ENCODE measurements around the gene RNF150.

Gene RNF150

DNA sequence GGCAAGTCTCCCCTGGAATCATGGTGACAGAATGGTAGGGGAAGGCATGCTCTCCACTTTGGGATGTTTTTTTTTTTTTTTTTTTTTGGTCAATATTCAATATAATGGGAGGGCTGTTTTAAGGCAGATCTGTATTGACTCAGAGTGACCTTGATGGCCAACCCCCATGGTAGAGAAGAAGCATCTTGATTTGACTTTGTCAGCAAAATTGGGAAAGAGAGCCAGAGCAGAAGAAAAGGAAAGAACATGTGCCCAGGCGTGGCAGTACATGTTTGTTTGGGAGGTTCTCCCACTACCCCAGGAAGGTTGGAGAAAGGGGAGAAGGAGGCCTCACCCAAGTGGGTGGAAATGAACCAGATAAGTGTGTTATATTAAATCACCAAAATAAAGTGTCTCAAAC, 314.8 kb downstream of the RNF150 start:
- ATAC-seq: no peak
- TF ChIP-seq, protein P1, sequence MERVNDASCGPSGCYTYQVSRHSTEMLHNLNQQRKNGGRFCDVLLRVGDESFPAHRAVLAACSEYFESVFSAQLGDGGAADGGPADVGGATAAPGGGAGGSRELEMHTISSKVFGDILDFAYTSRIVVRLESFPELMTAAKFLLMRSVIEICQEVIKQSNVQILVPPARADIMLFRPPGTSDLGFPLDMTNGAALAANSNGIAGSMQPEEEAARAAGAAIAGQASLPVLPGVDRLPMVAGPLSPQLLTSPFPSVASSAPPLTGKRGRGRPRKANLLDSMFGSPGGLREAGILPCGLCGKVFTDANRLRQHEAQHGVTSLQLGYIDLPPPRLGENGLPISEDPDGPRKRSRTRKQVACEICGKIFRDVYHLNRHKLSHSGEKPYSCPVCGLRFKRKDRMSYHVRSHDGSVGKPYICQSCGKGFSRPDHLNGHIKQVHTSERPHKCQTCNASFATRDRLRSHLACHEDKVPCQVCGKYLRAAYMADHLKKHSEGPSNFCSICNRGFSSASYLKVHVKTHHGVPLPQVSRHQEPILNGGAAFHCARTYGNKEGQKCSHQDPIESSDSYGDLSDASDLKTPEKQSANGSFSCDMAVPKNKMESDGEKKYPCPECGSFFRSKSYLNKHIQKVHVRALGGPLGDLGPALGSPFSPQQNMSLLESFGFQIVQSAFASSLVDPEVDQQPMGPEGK (CRISPR knock-in tag; IDR thresholded peaks at IDR 0.05; ENCODE audit: borderline replicate concordance): no peak
- TF ChIP-seq CSDC2 (CRISPR knock-in tag; IDR thresholded peaks at IDR 0.05) (no peak), ZNF70 (CRISPR knock-in tag; IDR thresholded peaks at IDR 0.05) (no peak), SNAI2 (CRISPR knock-in tag; IDR thresholded peaks at IDR 0.05) (no peak), ZNF8 (CRISPR knock-in tag; IDR thresholded peaks at IDR 0.05) (no peak)

DNA sequence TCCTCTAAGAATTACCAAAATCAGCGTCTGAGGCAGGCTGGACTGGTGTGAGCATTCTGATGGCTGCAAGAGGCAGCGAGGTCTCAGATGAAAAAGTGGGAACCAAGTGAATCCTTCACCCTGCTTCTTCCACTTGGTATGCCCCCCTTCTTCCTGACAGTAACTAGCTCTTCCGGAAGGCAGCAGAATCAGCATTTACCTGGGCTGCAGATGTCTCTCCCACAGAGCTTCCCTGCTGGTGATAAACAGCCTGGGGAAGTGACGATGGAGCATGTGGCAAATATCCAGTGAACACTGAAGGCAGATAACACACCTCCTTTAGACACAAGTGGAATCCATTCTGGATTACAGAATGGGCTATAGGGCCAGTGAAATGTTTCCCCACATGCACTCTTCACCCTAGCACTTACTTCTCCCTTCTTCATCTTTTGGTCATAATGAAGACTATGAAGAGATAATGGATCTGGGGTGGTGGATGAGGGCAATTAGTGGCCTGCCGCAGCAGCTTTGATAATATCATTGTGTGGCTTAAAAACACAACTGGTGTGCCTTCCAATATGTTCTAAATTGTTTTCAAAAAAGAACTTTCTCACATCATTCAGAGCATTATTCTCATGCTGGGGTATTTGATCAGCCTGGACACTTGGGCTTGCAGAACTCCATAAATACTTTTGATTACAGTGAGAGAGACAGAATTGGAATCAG, 316.3 kb downstream of the RNF150 start:
- no peak for ATAC-seq
- TF ChIP-seq BACH2 (CRISPR knock-in tag; IDR thresholded peaks at IDR 0.05; ENCODE audit: borderline replicate concordance) (no peak), ZFP3 (CRISPR knock-in tag; IDR thresholded peaks at IDR 0.05) (no peak), ISL1 (CRISPR knock-in tag; IDR thresholded peaks at IDR 0.05) (no peak), GLIS3 (CRISPR knock-in tag; IDR thresholded peaks at IDR 0.05) (no peak), PPARA (CRISPR knock-in tag; IDR thresholded peaks at IDR 0.05; ENCODE audit: borderline replicate concordance) (no peak), ZNF70 (CRISPR knock-in tag; IDR thresholded peaks at IDR 0.05) (no peak), ZNF565 (CRISPR knock-in tag; conservative IDR thresholded peaks at IDR 0.05; ENCODE audit: low read depth) (no peak), TSHZ2 (CRISPR knock-in tag; IDR thresholded peaks at IDR 0.05) (no peak)

DNA sequence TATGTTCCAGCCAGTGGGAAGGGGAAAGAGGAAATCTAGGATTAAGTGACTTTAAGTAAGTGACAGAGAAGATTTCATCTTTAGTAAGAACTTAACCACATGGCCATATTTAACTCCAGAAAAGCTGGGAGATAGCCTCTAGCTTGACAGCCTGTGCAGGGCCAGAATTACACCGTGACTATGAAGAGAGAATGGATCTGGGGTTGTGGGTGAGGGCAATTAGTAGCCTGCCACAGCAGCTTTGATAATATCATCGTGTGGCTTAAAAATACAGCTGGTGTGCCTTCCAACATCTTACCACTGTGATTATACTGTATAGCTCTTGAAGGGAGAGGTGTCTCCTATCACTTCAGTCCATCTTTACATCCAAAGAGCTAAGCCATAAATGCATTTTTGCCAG, 319.5 kb downstream of the RNF150 start:
- TF ChIP-seq ZNF565 (CRISPR knock-in tag; conservative IDR thresholded peaks at IDR 0.05; ENCODE audit: low read depth) (no peak), TCF4 (CRISPR knock-in tag; IDR thresholded peaks at IDR 0.05; ENCODE audit: borderline replicate concordance) (peak; percentile 12; the same call in 1 of the 2 replicates), ZC3H10 (CRISPR knock-in tag; IDR thresholded peaks at IDR 0.05) (no peak), GLIS3 (CRISPR knock-in tag; IDR thresholded peaks at IDR 0.05) (no peak), ARNTL (CRISPR knock-in tag; IDR thresholded peaks at IDR 0.05; ENCODE audit: borderline replicate concordance, low read depth) (no peak)

GRCh38 chr4:140812916-140813315, 320.4 kb downstream of the RNF150 start:
- ATAC-seq: no peak

More for the DNA sequence above, 319.5 kb downstream of the RNF150 start:
- no peak for ATAC-seq

More at GRCh38 chr4:140812916-140813315, 320.4 kb downstream of the RNF150 start:
- TF ChIP-seq ESRRG (CRISPR knock-in tag; IDR thresholded peaks at IDR 0.05) (no peak), TOX (CRISPR knock-in tag; IDR thresholded peaks at IDR 0.05; ENCODE audit: borderline replicate concordance) (no peak), PPARA (CRISPR knock-in tag; IDR thresholded peaks at IDR 0.05; ENCODE audit: borderline replicate concordance) (no peak), ZC3H10 (CRISPR knock-in tag; IDR thresholded peaks at IDR 0.05) (no peak), SNAI2 (CRISPR knock-in tag; IDR thresholded peaks at IDR 0.05) (no peak), ZNF565 (CRISPR knock-in tag; conservative IDR thresholded peaks at IDR 0.05; ENCODE audit: low read depth) (no peak), BACH2 (CRISPR knock-in tag; IDR thresholded peaks at IDR 0.05; ENCODE audit: borderline replicate concordance) (no peak), TCF4 (CRISPR knock-in tag; IDR thresholded peaks at IDR 0.05; ENCODE audit: borderline replicate concordance) (no peak), GLIS3 (CRISPR knock-in tag; IDR thresholded peaks at IDR 0.05) (no peak), ZNF70 (CRISPR knock-in tag; IDR thresholded peaks at IDR 0.05) (no peak), OSR1 (CRISPR knock-in tag; IDR thresholded peaks at IDR 0.05) (no peak), POU6F1 (CRISPR knock-in tag; IDR thresholded peaks at IDR 0.05; ENCODE audit: borderline replicate concordance, low read depth) (no peak), CREB5 (CRISPR knock-in tag; IDR thresholded peaks at IDR 0.05; ENCODE audit: low read depth) (no peak), ZNF8 (CRISPR knock-in tag; IDR thresholded peaks at IDR 0.05) (no peak), ISL1 (CRISPR knock-in tag; IDR thresholded peaks at IDR 0.05) (no peak), RARB (CRISPR knock-in tag; IDR thresholded peaks at IDR 0.05) (no peak)
- TF ChIP-seq, protein P1 (CRISPR knock-in tag; IDR thresholded peaks at IDR 0.05; ENCODE audit: borderline replicate concordance): no peak
- TF ChIP-seq, protein P2, sequence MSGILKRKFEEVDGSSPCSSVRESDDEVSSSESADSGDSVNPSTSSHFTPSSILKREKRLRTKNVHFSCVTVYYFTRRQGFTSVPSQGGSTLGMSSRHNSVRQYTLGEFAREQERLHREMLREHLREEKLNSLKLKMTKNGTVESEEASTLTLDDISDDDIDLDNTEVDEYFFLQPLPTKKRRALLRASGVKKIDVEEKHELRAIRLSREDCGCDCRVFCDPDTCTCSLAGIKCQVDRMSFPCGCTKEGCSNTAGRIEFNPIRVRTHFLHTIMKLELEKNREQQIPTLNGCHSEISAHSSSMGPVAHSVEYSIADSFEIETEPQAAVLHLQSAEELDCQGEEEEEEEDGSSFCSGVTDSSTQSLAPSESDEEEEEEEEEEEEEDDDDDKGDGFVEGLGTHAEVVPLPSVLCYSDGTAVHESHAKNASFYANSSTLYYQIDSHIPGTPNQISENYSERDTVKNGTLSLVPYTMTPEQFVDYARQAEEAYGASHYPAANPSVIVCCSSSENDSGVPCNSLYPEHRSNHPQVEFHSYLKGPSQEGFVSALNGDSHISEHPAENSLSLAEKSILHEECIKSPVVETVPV (CRISPR knock-in tag; IDR thresholded peaks at IDR 0.05): no peak

All from SK-N-SH treated with all-trans-retinoic acid at 6 μM for 48 hours (cell line).